ENCODE results near the gene SEMA7A.

Gene SEMA7A

GRCh38 chr15:74468341-74469032 is 34.7 kb upstream of the SEMA7A start:
- no peaks in the 10 kb centered on the region for H3K9me3 ChIP-seq (ENCODE audit: severe bottlenecking)

GRCh38 chr15:74466570-74466969 is 32.8 kb upstream of the SEMA7A start:
- Histone ChIP-seq H3K27me3 (ENCODE audit: insufficient read depth, poor library complexity, severe bottlenecking) (no peaks in the 10 kb centered on the region), H3K4me1 (ENCODE audit: insufficient read depth, poor library complexity, severe bottlenecking) (peaks cover 11% of the 10 kb centered on the region), H3K36me3 (ENCODE audit: low read depth) (peaks cover 36% of the 10 kb centered on the region), H3K27ac (ENCODE audit: poor library complexity, severe bottlenecking) (no peak overlapping the region), H3K4me3 (ENCODE audit: severe bottlenecking) (no peak overlapping the region), H3K9me3 (ENCODE audit: severe bottlenecking) (no peaks in the 10 kb centered on the region)
- no peak for TF ChIP-seq CTCF (IDR thresholded peaks at IDR 0.05; ENCODE audit: poor library complexity, severe bottlenecking)
- DNase-seq (ENCODE audit: low spot score) (no peak), ATAC-seq (ENCODE audit: low read depth) (no peak)

More at GRCh38 chr15:74468341-74469032, 34.7 kb upstream of the SEMA7A start:
- Histone ChIP-seq H3K27ac (ENCODE audit: poor library complexity, severe bottlenecking) (no peak overlapping the region), H3K4me3 (ENCODE audit: severe bottlenecking) (no peak overlapping the region), H3K27me3 (ENCODE audit: insufficient read depth, poor library complexity, severe bottlenecking) (no peaks in the 10 kb centered on the region), H3K4me1 (ENCODE audit: insufficient read depth, poor library complexity, severe bottlenecking) (no peaks in the 10 kb centered on the region), H3K36me3 (ENCODE audit: low read depth) (peaks cover 34% of the 10 kb centered on the region)
- no peak for DNase-seq (ENCODE audit: low spot score)
- no peak for ATAC-seq (ENCODE audit: low read depth)
- TF ChIP-seq CTCF (IDR thresholded peaks at IDR 0.05; ENCODE audit: poor library complexity, severe bottlenecking) = no peak

GRCh38 chr15:74464897-74465296 is 31.1 kb upstream of the SEMA7A start:
- no peak for DNase-seq (ENCODE audit: low spot score)
- ATAC-seq (ENCODE audit: low read depth) = no peak
- no peak for TF ChIP-seq CTCF (IDR thresholded peaks at IDR 0.05; ENCODE audit: poor library complexity, severe bottlenecking)
- Histone ChIP-seq H3K9me3 (ENCODE audit: severe bottlenecking) (no peaks in the 10 kb centered on the region), H3K4me3 (ENCODE audit: severe bottlenecking) (no peak overlapping the region), H3K36me3 (ENCODE audit: low read depth) (peaks cover 36% of the 10 kb centered on the region), H3K27ac (ENCODE audit: poor library complexity, severe bottlenecking) (no peak overlapping the region), H3K4me1 (ENCODE audit: insufficient read depth, poor library complexity, severe bottlenecking) (peaks cover 11% of the 10 kb centered on the region), H3K27me3 (ENCODE audit: insufficient read depth, poor library complexity, severe bottlenecking) (no peaks in the 10 kb centered on the region)

GRCh38 chr15:74464216-74464615 is 30.5 kb upstream of the SEMA7A start:
- ATAC-seq (ENCODE audit: low read depth) (no peak), DNase-seq (ENCODE audit: low spot score) (no peak)
- Histone ChIP-seq H3K4me1 (ENCODE audit: insufficient read depth, poor library complexity, severe bottlenecking) (peaks cover 11% of the 10 kb centered on the region), H3K27ac (ENCODE audit: poor library complexity, severe bottlenecking) (no peak overlapping the region), H3K27me3 (ENCODE audit: insufficient read depth, poor library complexity, severe bottlenecking) (no peaks in the 10 kb centered on the region), H3K36me3 (ENCODE audit: low read depth) (peaks cover 32% of the 10 kb centered on the region), H3K9me3 (ENCODE audit: severe bottlenecking) (no peaks in the 10 kb centered on the region), H3K4me3 (ENCODE audit: severe bottlenecking) (no peak overlapping the region)
- TF ChIP-seq CTCF (IDR thresholded peaks at IDR 0.05; ENCODE audit: poor library complexity, severe bottlenecking) = no peak

- no peak for ATAC-seq (ENCODE audit: low read depth)
Measured at GRCh38 chr15:74463634-74464033, 29.9 kb upstream of the SEMA7A start.

More at GRCh38 chr15:74463634-74464033, 29.9 kb upstream of the SEMA7A start:
- Histone ChIP-seq H3K4me1 (ENCODE audit: insufficient read depth, poor library complexity, severe bottlenecking) (peaks cover 11% of the 10 kb centered on the region), H3K9me3 (ENCODE audit: severe bottlenecking) (no peaks in the 10 kb centered on the region), H3K27me3 (ENCODE audit: insufficient read depth, poor library complexity, severe bottlenecking) (no peaks in the 10 kb centered on the region), H3K36me3 (ENCODE audit: low read depth) (peaks cover 30% of the 10 kb centered on the region), H3K27ac (ENCODE audit: poor library complexity, severe bottlenecking) (no peak overlapping the region), H3K4me3 (ENCODE audit: severe bottlenecking) (no peak overlapping the region)
- DNase-seq (ENCODE audit: low spot score) = no peak
- no peak for TF ChIP-seq CTCF (IDR thresholded peaks at IDR 0.05; ENCODE audit: poor library complexity, severe bottlenecking)
